ENCODE data around the gene MICU2. TPM values are rescaled to one million over a fixed set of nuclear protein-coding genes. Genes with fewer than 3 reads are reported as not detected.
A peak's percentile ranks its signal among the peaks of the same experiment; 100 is the strongest.

The MICU2 gene
- total and polyA plus RNA-seq, 10 of the 15 experiments (the other 5 are each of a cell fraction or from before 2014, with no cell fraction given) = 17.7 to 56.6 (median 43.8) TPM

- no TSS peak for BruUV-seq (replicated peaks)
- Histone ChIP-seq H3K9me3 (replicated peaks; ENCODE audit: control insufficient read depth, insufficient read depth, low read length) (no peaks in the 10 kb centered on the region; the same call in 1 of the 3 replicates), H3K27me3 (replicated peaks in 1 of 2; ENCODE audit: control insufficient read depth in 2 of 2, insufficient read depth in 2 of 2, low read length in 1 of 2) (no peaks in the 10 kb centered on the region), H4K20me1 (ENCODE audit: control insufficient read depth, insufficient read depth) (no peaks in the 10 kb centered on the region), H3K9ac (ENCODE audit: control insufficient read depth, insufficient read depth, low read length) (peak within 1 kb of the TSS; percentile 91), H2AFZ (ENCODE audit: control insufficient read depth, low read depth, low read length) (peak within 1 kb of the TSS; percentile 91), H3K4me2 (ENCODE audit: control insufficient read depth, insufficient read depth) (peak within 1 kb of the TSS; percentile 84), H3K27ac (ENCODE audit: control insufficient read depth, insufficient read depth) (peak within 1 kb of the TSS; percentile 78), H3K4me3 (peak within 1 kb of the TSS; percentile 74), H3K36me3 (ENCODE audit: control insufficient read depth in 2 of 2, insufficient read depth in 2 of 2, low read length in 1 of 2) (no peaks in the 10 kb centered on the region), H3K79me2 (ENCODE audit: control insufficient read depth, insufficient read depth, low read length) (peaks cover 38% of the 10 kb centered on the region), H3K4me1 (ENCODE audit: control insufficient read depth, insufficient read depth, low read length) (peaks cover 4% of the 10 kb centered on the region; the same call in 1 of the 2 replicates)
- intact Hi-C loops (cut with micrococcal nuclease; ENCODE audit: unreplicated experiment) (loop anchor here (5.0 kb wide), 1 partner anchor 162 kb away; no protein-coding TSS in a partner anchor), in situ Hi-C loops (cut with MboI) (no loop called here)
- FAIRE-seq (no peak), DNase-seq (ENCODE audit: low read depth, low spot score) (no peak), ATAC-seq (peak; percentile 87)
- under 1% methylated on average over 66 of the region's 107 CpGs for WGBS (ENCODE audit: insufficient coverage, insufficient replicate concordance, low lambda C conversion rate, missing lambda C conversion rate)
- SMC1A ChIA-PET (ENCODE audit: uncharacterized antibody, unreplicated experiment) = interaction anchor here (0.7 to 1.7 kb wide), 5 partner anchors 18 to 282 kb away, joined by 3 to 7 read pairs (median 3); partner anchors contain the start of genes MRPL57 and SKA3
- POLR2A ChIA-PET = interaction anchor here (0.5 kb wide), 1 partner anchor 988 kb away, joined by 3 read pairs; no protein-coding TSS in a partner anchor
- CTCF ChIA-PET = interaction anchor here (0.6 to 2.4 kb wide), 6 partner anchors 16 to 1387 kb away, joined by 3 to 17 read pairs (median 4); no protein-coding TSS in a partner anchor
- RAD21 ChIA-PET (ENCODE audit: unreplicated experiment) = interaction anchor here (0.6 to 1.7 kb wide), 5 partner anchors 18 to 161 kb away, joined by 3 to 7 read pairs (median 3); no protein-coding TSS in a partner anchor
- 0 out of 2 replicates have a peak, but pooled peaks have one; percentile 12 for TF ChIP-seq FOXM1 (IDR thresholded peaks at IDR 0.05; ENCODE audit: low read depth, low read length)
- peak; percentile 97 for TF ChIP-seq DPF2 (IDR thresholded peaks at IDR 0.05)
- TF ChIP-seq POLR2A (IDR thresholded peaks at IDR 0.05; ENCODE audit: low read depth, low read length) = peak; percentile 85
- TF ChIP-seq POLR2AphosphoS5 (IDR thresholded peaks at IDR 0.05; ENCODE audit: low read length) = peak; percentile 75
- TF ChIP-seq PML (IDR thresholded peaks at IDR 0.05; ENCODE audit: low read length) = 0 out of 2 replicates have a peak, but pooled peaks have one; percentile 41
- peak; percentile 60 for TF ChIP-seq IKZF1 (conservative IDR thresholded peaks at IDR 0.05)
- TF ChIP-seq SP1 (IDR thresholded peaks at IDR 0.05; ENCODE audit: low read depth, low read length) = no peak
- TF ChIP-seq NKRF (conservative IDR thresholded peaks at IDR 0.05) = 0 out of 2 replicates have a peak, but pooled peaks have one; percentile 63
- TF ChIP-seq SMARCA5 (IDR thresholded peaks at IDR 0.05) = peak; percentile 35; the same call in 1 of the 2 replicates
- TF ChIP-seq YBX1 (IDR thresholded peaks at IDR 0.05) = no peak
- peak; percentile 83 for TF ChIP-seq YY1 (IDR thresholded peaks at IDR 0.05; ENCODE audit: low read depth, low read length)
- TF ChIP-seq CUX1 (IDR thresholded peaks at IDR 0.05; ENCODE audit: insufficient replicate concordance, low read depth, low read length) = no peak
- TF ChIP-seq TAF1 (IDR thresholded peaks at IDR 0.05; ENCODE audit: borderline replicate concordance, low read depth, low read length) = peak; percentile 47; the same call in 1 of the 2 replicates
- peak; percentile 83; the same call in 1 of the 2 replicates for TF ChIP-seq GATAD2B (conservative IDR thresholded peaks at IDR 0.05; ENCODE audit: low read depth)
- TF ChIP-seq EED (IDR thresholded peaks at IDR 0.05; ENCODE audit: low read depth) = peak; percentile 22; the same call in 1 of the 2 replicates
- peak; percentile 20; the same call in 1 of the 2 replicates for TF ChIP-seq CREB1 (IDR thresholded peaks at IDR 0.05; ENCODE audit: low read depth)
- TF ChIP-seq ZNF24 (IDR thresholded peaks at IDR 0.05) = no peak
- TF ChIP-seq IKZF2 (IDR thresholded peaks at IDR 0.05) = no peak
These were observed 144.9 kb downstream of the MICU2 start, which contains the start of gene ZDHHC20 for GRCh38 chr13:21458813-21459701. ZDHHC20 (minus strand) TSS chr13:21459303; CDS start chr13:21459171, 132 bp downstream.

Data from GM12878 (cell line).